GM12892 (cell line): ENCODE data around the gene ARNT2.

Source experiments
- POLR2A ChIP-seq: IDR thresholded peaks from 2 replicates; pipeline ENCODE4 v1.6.1; 2011; ENCODE audit warnings: low read depth, low read length, control low read depth
- POLR2AphosphoS5 ChIP-seq: IDR thresholded peaks from 2 replicates; pipeline ENCODE4 v1.6.1; 2011; ENCODE audit warnings: low read depth, low read length, control low read depth
- TAF1 ChIP-seq: IDR thresholded peaks from 2 replicates; pipeline ENCODE4 v1.6.1; 2011; ENCODE audit warnings: low read depth, mild to moderate bottlenecking, control low read depth, low read length, borderline replicate concordance

DNA sequence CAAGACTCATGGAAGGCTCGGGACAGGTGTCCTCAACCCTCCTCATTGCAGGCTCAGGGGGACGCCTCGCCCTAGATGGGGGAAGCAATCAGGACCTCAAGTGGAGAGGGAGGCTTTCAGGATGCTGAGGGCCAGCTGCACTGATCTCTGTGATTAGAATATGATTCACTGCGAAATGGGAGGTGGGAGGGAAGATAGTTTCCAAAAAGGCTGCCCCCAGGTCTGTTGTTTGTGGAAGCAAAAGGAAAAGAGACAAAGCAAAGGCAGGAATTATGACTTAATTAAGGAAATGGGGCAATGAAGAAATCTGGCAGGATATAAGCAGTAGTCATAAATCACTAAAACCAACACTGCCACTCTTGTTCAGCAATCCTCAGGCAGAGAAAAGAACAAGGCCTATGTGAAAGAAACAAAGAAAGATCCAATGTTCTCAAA, 205.3 kb downstream of the ARNT2 start:
- TF ChIP-seq POLR2AphosphoS5: no peak
- TF ChIP-seq TAF1: no peak
- no peak for TF ChIP-seq POLR2A
